Measurements from ENCODE around the gene LYPD6B.

Gene LYPD6B

GRCh38 chr2:149000158-149000938, 38.2 kb upstream of the LYPD6B start:
- H3K4me3 Mint-ChIP-seq: no peak overlapping the region
- peaks cover 30% of the 10 kb centered on the region for H3K36me3 Mint-ChIP-seq (ENCODE audit: low read depth)
- peak overlapping the region in 2 of 3 experiments; percentile 44 to 61 for H3K27ac Mint-ChIP-seq
- H3K27me3 Mint-ChIP-seq (ENCODE audit: low read depth): peaks cover 4% of the 10 kb centered on the region
- peaks cover 56% of the 10 kb centered on the region for H3K4me1 Mint-ChIP-seq
- TF ChIP-seq CTCF (IDR thresholded peaks at IDR 0.05; ENCODE audit: unreplicated experiment in 3 of 3): no peak
- no peaks in the 10 kb centered on the region for H3K9me3 Mint-ChIP-seq

DNA sequence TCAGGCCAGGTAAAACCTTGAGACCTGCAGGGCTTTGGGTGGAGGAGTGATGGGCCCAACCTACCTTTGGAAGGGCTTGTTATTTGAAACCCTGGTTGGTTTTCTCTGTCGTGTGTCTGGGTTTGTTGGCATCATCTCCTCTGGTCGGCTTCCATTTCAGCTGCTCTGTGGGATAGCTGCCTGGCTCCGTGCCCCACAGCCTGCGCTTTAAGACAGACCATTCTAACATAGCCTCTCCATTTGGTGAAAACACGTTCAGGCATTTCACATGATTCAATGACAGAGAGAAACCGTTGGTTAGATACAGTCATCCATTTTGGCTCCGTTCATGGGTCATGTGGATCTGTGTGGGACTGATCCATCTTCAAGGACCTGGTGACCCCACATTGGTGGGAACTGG, 37.0 kb upstream of the LYPD6B start:
- no peak for TF ChIP-seq CTCF (IDR thresholded peaks at IDR 0.05; ENCODE audit: unreplicated experiment in 3 of 3)
- Mint-ChIP-seq H3K4me1 (peaks cover 57% of the 10 kb centered on the region), H3K4me3 (no peak overlapping the region), H3K27me3 (ENCODE audit: low read depth) (peaks cover 4% of the 10 kb centered on the region), H3K36me3 (ENCODE audit: low read depth) (peaks cover 30% of the 10 kb centered on the region), H3K27ac (no peak overlapping the region), H3K9me3 (no peaks in the 10 kb centered on the region)

DNA sequence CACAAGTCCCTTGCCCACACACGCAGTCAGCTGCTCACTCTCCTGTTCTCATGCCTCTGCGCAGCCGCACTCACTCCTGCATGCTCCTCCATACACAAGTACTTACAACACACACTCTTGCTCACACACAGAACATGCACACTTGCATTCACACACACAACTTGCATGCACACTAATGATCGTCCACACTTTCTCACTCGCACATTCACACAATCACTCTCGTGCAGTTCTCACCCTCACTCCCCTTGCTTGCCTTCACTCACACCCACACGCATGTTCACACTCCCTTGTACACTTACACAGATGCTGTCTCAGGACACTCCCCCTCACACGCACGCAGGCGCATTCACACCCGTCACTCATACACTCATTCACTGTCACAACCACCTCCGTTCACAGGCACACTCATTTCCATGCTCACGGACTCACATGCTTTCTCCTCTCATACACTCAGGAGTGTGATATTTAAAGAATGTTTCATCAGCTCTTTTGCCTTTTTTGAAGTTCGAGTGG, 36.1 kb upstream of the LYPD6B start:
- Mint-ChIP-seq H3K36me3 (ENCODE audit: low read depth) (peaks cover 30% of the 10 kb centered on the region), H3K27me3 (ENCODE audit: low read depth) (peaks cover 4% of the 10 kb centered on the region), H3K27ac (peak overlapping the region in 1 of 3 experiments; percentile 0), H3K9me3 (no peaks in the 10 kb centered on the region), H3K4me3 (no peak overlapping the region), H3K4me1 (peaks cover 57% of the 10 kb centered on the region)
- no peak for TF ChIP-seq CTCF (IDR thresholded peaks at IDR 0.05; ENCODE audit: unreplicated experiment in 3 of 3)

GRCh38 chr2:149002891-149003740, 35.4 kb upstream of the LYPD6B start:
- H3K36me3 Mint-ChIP-seq (ENCODE audit: low read depth): peaks cover 25% of the 10 kb centered on the region
- peaks cover 4% of the 10 kb centered on the region for H3K27me3 Mint-ChIP-seq (ENCODE audit: low read depth)
- H3K9me3 Mint-ChIP-seq: no peaks in the 10 kb centered on the region
- H3K4me3 Mint-ChIP-seq: no peak overlapping the region
- no peak for TF ChIP-seq CTCF (IDR thresholded peaks at IDR 0.05; ENCODE audit: unreplicated experiment in 3 of 3)
- peaks cover 50% of the 10 kb centered on the region for H3K4me1 Mint-ChIP-seq
- peak overlapping the region in 1 of 3 experiments; percentile 47 for H3K27ac Mint-ChIP-seq

- Mint-ChIP-seq H3K27ac (peak overlapping the region; percentile 38 to 74 (median 47)), H3K9me3 (no peaks in the 10 kb centered on the region), H3K36me3 (ENCODE audit: low read depth) (peaks cover 28% of the 10 kb centered on the region), H3K4me1 (peaks cover 37% of the 10 kb centered on the region), H3K4me3 (no peak overlapping the region), H3K27me3 (ENCODE audit: low read depth) (peaks cover 8% of the 10 kb centered on the region)
- TF ChIP-seq CTCF (IDR thresholded peaks at IDR 0.05; ENCODE audit: unreplicated experiment in 3 of 3): no peak
Observed at GRCh38 chr2:149004836-149005235, 33.7 kb upstream of the LYPD6B start.
